ENCODE results near the gene PCDHGB4.
"Not testable (repeated sequence)": the region's sequence is repeated elsewhere in the genome, so short reads cannot be mapped to it uniquely, and the experiment has no call there.

The PCDHGB4 gene

GRCh38 chr5:141369994-141370848 is 17.3 kb upstream of the PCDHGB4 start, which contains the start of gene PCDHGB3:
Gene PCDHGB3 (plus strand): TSS chr5:141370242. CDS start chr5:141370395, 153 bp downstream.
- FAIRE-seq, result no peak

GRCh38 chr5:141371572-141372475 is 15.7 kb upstream of the PCDHGB4 start:
- no peak for FAIRE-seq

- no peak for FAIRE-seq
Measured at GRCh38 chr5:141373673-141374317, 13.7 kb upstream of the PCDHGB4 start, which contains the start of gene PCDHGA6. Gene PCDHGA6 (plus strand): TSS chr5:141373891. CDS start chr5:141374084, 193 bp downstream.

GRCh38 chr5:141374627-141375026 is 12.9 kb upstream of the PCDHGB4 start:
- no peak for FAIRE-seq

- not testable (repeated sequence) for FAIRE-seq
Measured at GRCh38 chr5:141375444-141376155, 11.9 kb upstream of the PCDHGB4 start.

- no peak for FAIRE-seq
Measured at GRCh38 chr5:141382469-141383294, 4.8 kb upstream of the PCDHGB4 start, which contains the start of gene PCDHGA7. Gene PCDHGA7 (plus strand): TSS chr5:141382742. CDS start chr5:141382900, 158 bp downstream.

- FAIRE-seq, result no peak
Measured at GRCh38 chr5:141383345-141383744, 4.2 kb upstream of the PCDHGB4 start.

- FAIRE-seq, result no peak
Measured at GRCh38 chr5:141384471-141385267, 2.8 kb upstream of the PCDHGB4 start.

GRCh38 chr5:141388661-141389060 is 1.2 kb downstream of the PCDHGB4 start:
- FAIRE-seq, result no peak

- no peak for FAIRE-seq
Measured at GRCh38 chr5:141389153-141390042, 1.9 kb downstream of the PCDHGB4 start.

GRCh38 chr5:141392429-141393198 is 5.1 kb downstream of the PCDHGB4 start, which contains the start of gene PCDHGA8:
Gene PCDHGA8 (plus strand): TSS chr5:141392633. CDS start chr5:141392814, 181 bp downstream.
- FAIRE-seq, result no peak

GRCh38 chr5:141393267-141393666 is 5.8 kb downstream of the PCDHGB4 start:
- FAIRE-seq, result no peak

- FAIRE-seq, result not testable (repeated sequence)
Measured at GRCh38 chr5:141394401-141395187, 7.1 kb downstream of the PCDHGB4 start.

GRCh38 chr5:141397756-141398551 is 10.5 kb downstream of the PCDHGB4 start, which contains the start of gene PCDHGB5:
Gene PCDHGB5 (plus strand): TSS chr5:141397947. CDS start chr5:141398128, 181 bp downstream.
- not testable (repeated sequence) for FAIRE-seq

GRCh38 chr5:141398608-141399007 is 11.1 kb downstream of the PCDHGB4 start:
- no peak for FAIRE-seq

GRCh38 chr5:141399555-141400258 is 12.2 kb downstream of the PCDHGB4 start:
- FAIRE-seq, result no peak

Data from G401.6 (cell line).